Cardiac muscle cell (in vitro differentiated cells and primary cell): ENCODE results near the gene MYLK. TPM values are rescaled to one million over a fixed set of nuclear protein-coding genes. Genes with fewer than 3 reads are reported as not detected.

Experiments
- DNase-seq, 2 donors: peaks; one replicate each; pipeline versions ENCODE4 v3.0.0 to v3.0.0-alpha.2; 2010 to 2017; ENCODE audit warnings: low read depth in 1 of 2, low spot score in 1 of 2
- H3K27ac ChIP-seq: fragments of 200-600 bp; sonication (generic); 2 replicates; pipeline ENCODE4 v1.5.1; 2016
- H3K27me3 ChIP-seq: fragments of 200-600 bp; sonication (generic); 2 replicates; pipeline ENCODE4 v1.6.0; 2016; ENCODE audit warnings: control low read depth
- H3K36me3 ChIP-seq: fragments of 200-600 bp; sonication (generic); 2 replicates; pipeline ENCODE4 v1.5.1; 2016; ENCODE audit warnings: control low read depth
- H3K4me1 ChIP-seq: fragments of 200-600 bp; sonication (generic); 2 replicates; pipeline ENCODE4 v1.8.1; 2017; ENCODE audit warnings: low read depth, mild to moderate bottlenecking, mixed run types
- H3K4me3 ChIP-seq: fragments of 200-600 bp; sonication (generic); 2 replicates; pipeline ENCODE4 v1.5.1; 2016; ENCODE audit warnings: mild to moderate bottlenecking
- H3K9me3 ChIP-seq: fragments of 200-600 bp; sonication (generic); 2 replicates; pipeline ENCODE4 v1.5.1; 2017; ENCODE audit warnings: low read depth, mild to moderate bottlenecking, control low read depth
- polyA plus RNA-seq: library from polyadenylated mRNA; unstranded; fragments of >200 nt; fragmentation: Nextera tagmentation; extraction: Ambion mirVana; gene quantifications from 2 replicates; pipeline ENCODE4 v1.2.1, GENCODE V29; 2016
- total RNA-seq: library from RNA; depleted of rRNA; stranded (reverse); fragments of >200 nt; gene quantifications from 2 replicates; pipeline ENCODE4 v1.2.3, GENCODE V29; 2016
- TF ChIP-seq, protein P1 (sequence below): IDR thresholded peaks from 2 replicates; pipeline ENCODE4 v1.5.1; 2012; ENCODE audit warnings: low read depth, mild to moderate bottlenecking, low read length

MYLK gene
- total and polyA plus RNA-seq, 2 experiments from 2014 or later, result 2.0 to 5.8 TPM

DNA sequence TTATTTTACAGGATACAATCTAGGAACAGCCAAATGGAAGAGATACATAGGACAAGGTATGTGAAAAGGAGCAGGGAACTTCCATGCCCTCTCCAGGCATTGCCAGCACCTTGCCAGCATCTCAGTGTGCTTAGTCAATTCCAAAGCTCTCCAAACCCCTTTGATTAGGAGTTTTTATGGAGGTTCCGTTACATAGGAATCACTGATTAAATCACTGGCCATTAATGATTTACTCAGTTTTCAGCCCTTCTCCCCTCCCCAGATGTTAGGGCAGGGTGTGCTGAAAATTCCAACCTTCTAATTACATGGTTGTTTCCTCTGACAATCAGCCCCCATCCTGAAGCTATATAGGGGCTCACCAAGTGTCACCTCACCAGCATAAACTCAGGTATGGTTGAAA, 11.5 kb downstream of the MYLK start:
- H3K4me3 ChIP-seq, result no peak overlapping the region
- no peaks in the 10 kb centered on the region for H3K36me3 ChIP-seq
- no peaks in the 10 kb centered on the region for H3K27me3 ChIP-seq
- no peaks in the 10 kb centered on the region for H3K9me3 ChIP-seq
- no peak for DNase-seq
- TF ChIP-seq, protein P1, sequence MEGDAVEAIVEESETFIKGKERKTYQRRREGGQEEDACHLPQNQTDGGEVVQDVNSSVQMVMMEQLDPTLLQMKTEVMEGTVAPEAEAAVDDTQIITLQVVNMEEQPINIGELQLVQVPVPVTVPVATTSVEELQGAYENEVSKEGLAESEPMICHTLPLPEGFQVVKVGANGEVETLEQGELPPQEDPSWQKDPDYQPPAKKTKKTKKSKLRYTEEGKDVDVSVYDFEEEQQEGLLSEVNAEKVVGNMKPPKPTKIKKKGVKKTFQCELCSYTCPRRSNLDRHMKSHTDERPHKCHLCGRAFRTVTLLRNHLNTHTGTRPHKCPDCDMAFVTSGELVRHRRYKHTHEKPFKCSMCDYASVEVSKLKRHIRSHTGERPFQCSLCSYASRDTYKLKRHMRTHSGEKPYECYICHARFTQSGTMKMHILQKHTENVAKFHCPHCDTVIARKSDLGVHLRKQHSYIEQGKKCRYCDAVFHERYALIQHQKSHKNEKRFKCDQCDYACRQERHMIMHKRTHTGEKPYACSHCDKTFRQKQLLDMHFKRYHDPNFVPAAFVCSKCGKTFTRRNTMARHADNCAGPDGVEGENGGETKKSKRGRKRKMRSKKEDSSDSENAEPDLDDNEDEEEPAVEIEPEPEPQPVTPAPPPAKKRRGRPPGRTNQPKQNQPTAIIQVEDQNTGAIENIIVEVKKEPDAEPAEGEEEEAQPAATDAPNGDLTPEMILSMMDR, result no peak
- no peak overlapping the region for H3K27ac ChIP-seq
- H3K4me1 ChIP-seq, result no peaks in the 10 kb centered on the region

DNA sequence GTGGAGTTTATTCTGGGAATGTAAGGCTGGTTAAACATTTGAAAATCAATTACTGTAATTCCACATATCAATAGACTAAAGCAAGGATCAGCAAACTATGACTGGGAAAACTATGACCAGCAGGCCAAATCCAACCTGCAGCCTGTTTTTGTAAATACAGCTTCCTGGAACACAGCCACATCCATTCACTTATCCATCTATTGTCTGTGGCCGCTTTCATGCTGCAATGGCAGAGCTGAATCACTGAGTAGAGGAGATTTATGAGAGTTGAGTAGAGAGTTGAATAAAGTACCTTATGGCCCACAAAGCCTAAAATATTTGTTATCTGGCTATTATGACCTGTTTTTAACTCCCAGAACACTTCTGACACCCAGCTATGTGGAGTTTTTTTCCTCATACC, 12.2 kb downstream of the MYLK start:
- TF ChIP-seq, protein P1, result no peak
- Histone ChIP-seq H3K9me3 (no peaks in the 10 kb centered on the region), H3K36me3 (no peaks in the 10 kb centered on the region), H3K4me1 (no peaks in the 10 kb centered on the region), H3K4me3 (no peak overlapping the region), H3K27me3 (no peaks in the 10 kb centered on the region), H3K27ac (no peak overlapping the region)
- no peak for DNase-seq

DNA sequence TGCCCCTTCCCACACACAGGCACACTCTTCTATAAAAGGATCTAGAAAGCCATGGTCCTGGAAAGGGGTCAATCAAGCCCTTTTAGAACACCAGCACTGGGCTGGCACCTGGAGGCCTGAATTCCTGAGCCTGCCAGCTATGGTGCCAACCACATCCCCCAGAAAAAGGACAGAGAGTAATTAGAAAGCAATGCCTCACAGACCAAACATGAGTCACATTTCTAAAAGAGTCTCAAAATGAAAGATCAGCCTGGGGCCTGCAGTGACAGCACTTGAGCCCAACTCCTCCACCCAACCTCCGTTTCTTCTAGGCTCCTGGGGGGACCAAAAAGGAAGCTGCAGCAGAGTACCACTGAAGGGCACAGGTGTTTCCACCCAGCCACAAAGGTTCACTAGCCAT, 14.1 kb downstream of the MYLK start:
- TF ChIP-seq, protein P1, result no peak
- no peaks in the 10 kb centered on the region for H3K36me3 ChIP-seq

DNA sequence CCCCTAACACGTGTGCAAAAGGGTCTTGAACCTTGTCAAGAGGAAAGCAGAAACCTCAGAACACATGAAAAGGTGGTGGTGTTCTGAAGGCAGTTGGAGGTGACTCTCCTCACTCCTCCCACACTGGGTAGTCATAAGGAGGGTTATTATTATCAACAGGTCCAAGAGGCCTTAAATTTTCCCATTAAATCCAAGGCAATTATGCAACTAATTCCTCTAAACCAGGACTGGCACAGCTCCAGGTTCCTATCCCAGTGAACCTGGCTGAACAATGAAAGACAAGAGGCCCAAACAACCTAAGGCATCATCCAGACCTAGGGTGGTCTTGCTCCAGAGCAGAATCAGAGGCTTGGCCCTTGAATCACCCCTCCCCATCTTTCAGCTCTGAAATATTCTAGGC, 15.0 kb downstream of the MYLK start:
- Histone ChIP-seq H3K4me1 (no peaks in the 10 kb centered on the region), H3K4me3 (no peak overlapping the region), H3K36me3 (no peaks in the 10 kb centered on the region), H3K27me3 (no peaks in the 10 kb centered on the region), H3K9me3 (no peaks in the 10 kb centered on the region), H3K27ac (no peak overlapping the region)
- TF ChIP-seq, protein P1, result no peak
- peak in 1 of 2 donors; percentile 12 for DNase-seq

More for the DNA sequence above, 14.1 kb downstream of the MYLK start:
- Histone ChIP-seq H3K27me3 (no peaks in the 10 kb centered on the region), H3K27ac (no peak overlapping the region), H3K4me1 (no peaks in the 10 kb centered on the region), H3K9me3 (no peaks in the 10 kb centered on the region), H3K4me3 (no peak overlapping the region)
- DNase-seq, result no peak

DNA sequence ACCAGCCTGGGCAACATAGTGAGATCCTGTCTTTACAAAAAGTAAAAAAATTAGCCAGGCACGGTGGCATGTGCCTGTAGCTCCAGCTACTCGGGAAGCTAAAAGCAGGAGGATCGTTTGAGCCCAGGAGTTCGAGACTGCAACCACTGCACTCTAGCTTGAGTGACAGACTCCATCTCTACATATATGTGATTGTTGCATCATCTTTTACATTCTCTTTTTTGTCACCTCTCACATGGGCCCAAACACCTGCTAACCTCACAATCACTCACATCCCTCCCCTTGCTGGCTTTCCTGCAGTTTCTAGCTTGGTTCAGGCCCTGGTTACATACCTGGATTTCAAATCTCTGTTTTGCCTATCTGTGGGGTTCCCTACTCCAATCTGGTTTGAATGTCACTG, 19.4 kb downstream of the MYLK start:
- H3K4me3 ChIP-seq, result no peak overlapping the region
- TF ChIP-seq, protein P1, result no peak
- no peaks in the 10 kb centered on the region for H3K4me1 ChIP-seq
- H3K27me3 ChIP-seq, result no peaks in the 10 kb centered on the region
- no peak for DNase-seq
- no peaks in the 10 kb centered on the region for H3K36me3 ChIP-seq
- H3K27ac ChIP-seq, result no peak overlapping the region
- no peaks in the 10 kb centered on the region for H3K9me3 ChIP-seq

DNA sequence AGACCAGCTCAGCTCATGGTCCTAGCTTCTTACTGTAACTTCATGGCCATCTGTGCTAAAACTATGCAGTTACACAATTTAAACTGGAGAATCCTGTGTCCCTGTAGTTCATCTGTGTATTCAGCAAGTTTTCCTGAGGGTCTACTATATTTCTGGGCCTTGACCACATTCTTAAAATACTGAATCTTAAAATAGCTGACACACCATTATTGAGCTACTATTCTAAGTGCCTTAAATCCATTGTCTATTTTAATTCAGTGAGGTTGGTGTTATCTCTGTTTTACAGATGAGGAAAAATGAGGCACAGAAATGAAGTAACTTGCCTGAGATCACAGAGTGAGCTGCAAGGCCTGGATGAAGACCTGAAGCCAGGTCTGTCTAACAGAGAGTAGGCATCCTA, 22.0 kb downstream of the MYLK start:
- Histone ChIP-seq H3K9me3 (no peaks in the 10 kb centered on the region), H3K27me3 (no peaks in the 10 kb centered on the region), H3K4me3 (no peak overlapping the region), H3K4me1 (peaks cover 11% of the 10 kb centered on the region), H3K27ac (no peak overlapping the region), H3K36me3 (no peaks in the 10 kb centered on the region)
- TF ChIP-seq, protein P1, result no peak
- DNase-seq, result no peak
